ENCODE data around the gene ZNF112. TPM values are rescaled to one million over a fixed set of nuclear protein-coding genes. Genes with fewer than 3 reads are reported as not detected.

Gene ZNF112
- total RNA-seq, 1 experiment from 2014 or later: 0.81 TPM

GRCh38 chr19:44303320-44303719 is 53.2 kb downstream of the ZNF112 start:
- no peak for DNase-seq (ENCODE audit: low spot score)
- in situ Hi-C loops (cut with HindIII; ENCODE audit: low sequenced_read_pairs): no loop called here

GRCh38 chr19:44284968-44285367 is 71.5 kb downstream of the ZNF112 start:
- in situ Hi-C loops (cut with HindIII; ENCODE audit: low sequenced_read_pairs): no loop called here
- DNase-seq (ENCODE audit: low spot score): no peak

GRCh38 chr19:44282846-44283245 is 73.6 kb downstream of the ZNF112 start:
- in situ Hi-C loops (cut with HindIII; ENCODE audit: low sequenced_read_pairs): no loop called here
- no peak for DNase-seq (ENCODE audit: low spot score)

GRCh38 chr19:44280916-44281315 is 75.6 kb downstream of the ZNF112 start:
- no peak for DNase-seq (ENCODE audit: low spot score)
- in situ Hi-C loops (cut with HindIII; ENCODE audit: low sequenced_read_pairs): no loop called here

- in situ Hi-C loops (cut with HindIII; ENCODE audit: low sequenced_read_pairs): no loop called here
- no peak for DNase-seq (ENCODE audit: low spot score)
These were observed 78.2 kb downstream of the ZNF112 start for GRCh38 chr19:44278181-44278690.

GRCh38 chr19:44277331-44277730 is 79.1 kb downstream of the ZNF112 start:
- DNase-seq (ENCODE audit: low spot score): no peak
- in situ Hi-C loops (cut with HindIII; ENCODE audit: low sequenced_read_pairs): no loop called here

Other genes with a start within 250 kb of the ZNF112 start
- gene ZNF225, start 243.3 kb downstream of the ZNF112 start, total RNA-seq (2014; rRNA removed; shearing (Covaris generic)): 1.3 and 2.3 TPM in 2 replicates
- gene ZNF234, start 215.1 kb downstream of the ZNF112 start, total RNA-seq (2014; rRNA removed; shearing (Covaris generic)): 0.03 TPM in 1 of 2 replicates, not detected in the other
- gene ZNF226, start 191.6 kb downstream of the ZNF112 start, total RNA-seq (2014; rRNA removed; shearing (Covaris generic)): 9.1 and 14.4 TPM in 2 replicates
- gene ZNF227, start 144.1 kb downstream of the ZNF112 start, total RNA-seq (2014; rRNA removed; shearing (Covaris generic)): 12.1 and 15.1 TPM in 2 replicates
- gene ZNF233, start 96.8 kb downstream of the ZNF112 start, total RNA-seq (2014; rRNA removed; shearing (Covaris generic)): not detected in 2 replicates
- gene ZNF235, start 51.7 kb downstream of the ZNF112 start, total RNA-seq (2014; rRNA removed; shearing (Covaris generic)): 4.2 and 8.6 TPM in 2 replicates
- 0.24 and 0.31 TPM in 2 replicates for gene ZNF285, start 44.9 kb upstream of the ZNF112 start, total RNA-seq (2014; rRNA removed; shearing (Covaris generic))
- 0.80 and 1.0 TPM in 2 replicates for gene ZNF229, start 91.8 kb upstream of the ZNF112 start, total RNA-seq (2014; rRNA removed; shearing (Covaris generic))
- gene ZNF180, start 143.8 kb upstream of the ZNF112 start, total RNA-seq (2014; rRNA removed; shearing (Covaris generic)): 8.0 and 15.0 TPM in 2 replicates
- gene CEACAM20, start 173.0 kb upstream of the ZNF112 start, total RNA-seq (2014; rRNA removed; shearing (Covaris generic)): not detected in 2 replicates